CD4-positive, CD25-positive, alpha-beta regulatory T cell (primary cell): ENCODE results near the gene ZNF397. TPM values are rescaled to one million over a fixed set of nuclear protein-coding genes. Genes with fewer than 3 reads are reported as not detected.

Experiments used
- ATAC-seq, 2 donors: fragments of 150-1000 bp; cut with Tn5 transposase; one replicate each; pipeline ENCODE4 v1.10.0; 2021; ENCODE audit warnings: low read depth in 2 of 2, moderate number of reproducible peaks in 2 of 2, moderate library complexity in 1 of 2
- DNase-seq, 3 donors: peaks; one replicate each; pipeline versions ENCODE4 v3.0.0 to v3.0.0-alpha.2; 2012 to 2022; ENCODE audit warnings: mixed read lengths in 1 of 3
- H3K27ac ChIP-seq: one replicate; pipeline ENCODE4 v1.7.0; 2013; ENCODE audit warnings: mild to moderate bottlenecking, low read length; ENCODE audit not compliant: insufficient read depth, poor library complexity, severe bottlenecking
- H3K27me3 ChIP-seq: one replicate; pipeline ENCODE4 v1.7.0; 2013; ENCODE audit warnings: low read length; ENCODE audit not compliant: control insufficient read depth, insufficient read depth
- H3K36me3 ChIP-seq: one replicate; pipeline ENCODE4 v1.7.0; 2013; ENCODE audit warnings: mild to moderate bottlenecking, low read length, moderate library complexity; ENCODE audit not compliant: control insufficient read depth, insufficient read depth
- H3K4me1 ChIP-seq: 2 replicates; pipeline ENCODE4 v1.7.0; 2013; ENCODE audit warnings: mild to moderate bottlenecking, low read length; ENCODE audit not compliant: insufficient read depth, control insufficient read depth, poor library complexity, severe bottlenecking
- H3K4me3 ChIP-seq: one replicate; pipeline ENCODE4 v1.7.0; 2013; ENCODE audit warnings: low read depth, mild to moderate bottlenecking, low read length, moderate library complexity
- H3K9me3 ChIP-seq, 2 experiments: 1 replicate in 1 of 2; 2 replicates in 1 of 2; pipeline ENCODE4 v1.7.0; 2013; ENCODE audit warnings: low read length in 2 of 2, mild to moderate bottlenecking in 1 of 2, moderate library complexity in 1 of 2; ENCODE audit not compliant: control insufficient read depth in 2 of 2
- H3K27ac Mint-ChIP-seq, 3 donors: one replicate each; pipeline ENCODE4 v1.8.0; 2020 to 2022; ENCODE audit warnings: mild to moderate bottlenecking in 3 of 3, mixed read lengths in 3 of 3, moderate library complexity in 2 of 3
- H3K27me3 Mint-ChIP-seq: one replicate; pipeline ENCODE4 v1.8.0; 2022; ENCODE audit warnings: mild to moderate bottlenecking, mixed read lengths
- H3K36me3 Mint-ChIP-seq: one replicate; pipeline ENCODE4 v1.8.0; 2020; ENCODE audit warnings: mixed read lengths
- H3K4me1 Mint-ChIP-seq, 4 donors: one replicate each; pipeline ENCODE4 v1.8.0; 2020 to 2022; ENCODE audit warnings: mixed read lengths in 4 of 4, mild to moderate bottlenecking in 1 of 4
- H3K4me3 Mint-ChIP-seq, 4 donors: one replicate each; pipeline ENCODE4 v1.8.0; 2020 to 2022; ENCODE audit warnings: mild to moderate bottlenecking in 4 of 4, mixed read lengths in 4 of 4, moderate library complexity in 3 of 4
- H3K9me3 Mint-ChIP-seq, 7 donors: one replicate each; pipeline ENCODE4 v1.8.0; 2020 to 2022; ENCODE audit warnings: mixed read lengths in 7 of 7, mild to moderate bottlenecking in 3 of 7, moderate library complexity in 2 of 7
- polyA plus RNA-seq, 4 donors: library from polyadenylated mRNA; unstranded; fragments of 300-500 nt; fragmentation: Illumina TruSeq; gene quantifications; one replicate each; pipeline ENCODE4 v1.2.3, GENCODE V29; 2021
- total RNA-seq: library from RNA; stranded (reverse); gene quantifications from one replicate; pipeline ENCODE4 v1.2.3, GENCODE V29; 2022

ZNF397 gene
- total and polyA plus RNA-seq, 5 donors from 2014 or later: 6.2 to 12.9 (median 7.0) TPM

DNA sequence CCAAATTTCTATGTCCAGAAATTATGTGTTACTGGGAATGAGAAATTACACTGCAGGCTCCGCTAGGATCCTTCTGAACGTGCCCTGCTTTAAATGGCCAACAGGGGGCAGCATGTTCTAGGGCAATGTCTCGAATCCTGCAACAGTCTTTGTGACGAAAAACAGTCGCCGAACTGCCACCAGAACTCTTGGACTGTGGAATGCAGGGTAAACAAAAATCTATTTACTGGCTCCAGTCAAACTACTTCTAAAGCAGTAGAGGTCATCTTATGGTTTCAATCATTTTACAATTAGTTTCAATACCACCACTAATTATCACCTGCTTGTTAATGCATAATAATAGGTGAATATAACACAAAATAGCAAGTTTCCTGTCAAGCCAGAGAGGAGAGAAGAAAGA, 9.8 kb upstream of the ZNF397 start:
- no peaks in the 10 kb centered on the region for H3K9me3 Mint-ChIP-seq
- DNase-seq: peak; percentile 65 to 78 (median 74)
- peaks cover 5% of the 10 kb centered on the region for H3K4me1 ChIP-seq
- H3K27ac ChIP-seq: no peak overlapping the region
- H3K4me1 Mint-ChIP-seq: peaks cover 0 to 5% (median 3%) of the 10 kb centered on the region in 4 donors
- peaks cover 13% of the 10 kb centered on the region for H3K27me3 Mint-ChIP-seq
- peaks cover 2% of the 10 kb centered on the region for H3K27me3 ChIP-seq
- H3K4me3 ChIP-seq: peak overlapping the region; percentile 63
- no peaks in the 10 kb centered on the region for H3K36me3 ChIP-seq
- H3K4me3 Mint-ChIP-seq: peak overlapping the region in 2 of 4 donors; percentile 11 to 18
- H3K9me3 ChIP-seq: no peaks in the 10 kb centered on the region
- peak; percentile 82 to 86 for ATAC-seq
- H3K27ac Mint-ChIP-seq: no peak overlapping the region
- no peaks in the 10 kb centered on the region for H3K36me3 Mint-ChIP-seq

DNA sequence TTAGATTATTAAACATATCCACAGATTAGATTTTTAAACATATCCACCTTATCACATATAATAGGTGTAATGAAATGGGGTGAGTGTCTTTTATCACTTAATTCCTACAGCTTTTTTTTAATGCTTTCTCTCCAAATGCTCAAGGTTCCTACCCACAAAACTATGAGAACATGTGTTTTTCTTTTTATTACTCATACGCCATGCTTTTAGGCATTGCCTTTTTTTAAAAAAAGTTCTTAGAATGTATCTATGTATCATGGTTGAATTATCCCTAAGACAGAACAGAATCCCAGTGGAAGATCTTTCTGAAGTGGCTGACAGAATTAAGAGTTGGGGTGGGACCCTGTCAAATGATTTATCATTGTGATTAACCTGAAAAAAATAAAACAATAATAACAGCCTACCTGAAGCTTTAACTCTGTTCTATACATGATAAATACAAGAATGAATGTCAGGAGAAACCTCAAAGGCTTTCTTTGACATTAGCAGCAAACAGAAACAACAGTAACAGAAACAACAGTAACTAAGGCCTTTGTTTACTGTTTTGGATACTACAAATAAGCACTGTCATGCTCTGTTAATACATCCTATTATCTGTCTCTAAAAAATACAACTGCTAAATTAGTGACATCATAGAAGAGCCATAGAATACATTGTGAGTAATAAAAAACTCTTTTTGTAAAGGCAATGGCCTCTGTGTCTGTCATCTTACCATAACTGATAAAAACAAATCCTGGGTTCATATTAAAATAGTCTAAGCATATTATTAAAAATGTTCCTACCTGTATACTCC, 4.1 kb upstream of the ZNF397 start:
- DNase-seq: no peak
- Mint-ChIP-seq H3K27me3 (peaks cover 4% of the 10 kb centered on the region), H3K36me3 (no peaks in the 10 kb centered on the region), H3K9me3 (no peaks in the 10 kb centered on the region), H3K4me3 (no peak overlapping the region), H3K27ac (no peak overlapping the region), H3K4me1 (peaks cover 0 to 11% (median 3%) of the 10 kb centered on the region in 4 donors)
- H3K27ac ChIP-seq: no peak overlapping the region
- H3K36me3 ChIP-seq: no peaks in the 10 kb centered on the region
- H3K9me3 ChIP-seq: no peaks in the 10 kb centered on the region
- H3K27me3 ChIP-seq: peaks cover 2% of the 10 kb centered on the region
- H3K4me1 ChIP-seq: peaks cover 13% of the 10 kb centered on the region
- ATAC-seq: no peak
- no peak overlapping the region for H3K4me3 ChIP-seq

DNA sequence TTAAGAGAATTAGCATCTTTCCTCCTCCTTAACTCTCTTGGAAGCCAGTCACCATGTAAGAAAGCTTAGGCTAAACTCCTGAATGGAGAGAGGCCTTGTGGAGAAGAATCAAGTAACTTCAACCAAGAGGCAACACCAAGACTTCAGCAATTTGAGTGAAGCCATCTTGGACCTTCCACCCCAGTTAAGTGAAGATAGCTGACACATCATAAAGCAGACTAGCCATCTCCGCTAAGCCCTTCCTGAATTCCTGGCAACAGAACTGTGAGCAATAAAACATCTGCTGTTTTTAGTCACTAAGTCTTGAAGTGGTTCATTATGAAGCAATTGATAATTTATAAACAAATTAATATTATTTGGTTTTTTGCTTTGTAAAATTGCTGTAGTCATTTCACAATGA, 1.5 kb upstream of the ZNF397 start:
- no peak for DNase-seq
- Histone ChIP-seq H3K27ac (no peak overlapping the region), H3K9me3 (no peaks in the 10 kb centered on the region), H3K36me3 (peaks cover 18% of the 10 kb centered on the region), H3K4me3 (no peak overlapping the region), H3K4me1 (peaks cover 13% of the 10 kb centered on the region), H3K27me3 (no peaks in the 10 kb centered on the region)
- Mint-ChIP-seq H3K27ac (no peak overlapping the region), H3K4me3 (peak overlapping the region in 3 of 4 donors; percentile 56 to 78 (median 75)), H3K36me3 (peaks cover 19% of the 10 kb centered on the region), H3K27me3 (peaks cover 4% of the 10 kb centered on the region), H3K9me3 (peaks cover 0 to 6% (median 2%) of the 10 kb centered on the region in 7 donors), H3K4me1 (peaks cover 0 to 26% (median 15%) of the 10 kb centered on the region in 4 donors)
- ATAC-seq: no peak

DNA sequence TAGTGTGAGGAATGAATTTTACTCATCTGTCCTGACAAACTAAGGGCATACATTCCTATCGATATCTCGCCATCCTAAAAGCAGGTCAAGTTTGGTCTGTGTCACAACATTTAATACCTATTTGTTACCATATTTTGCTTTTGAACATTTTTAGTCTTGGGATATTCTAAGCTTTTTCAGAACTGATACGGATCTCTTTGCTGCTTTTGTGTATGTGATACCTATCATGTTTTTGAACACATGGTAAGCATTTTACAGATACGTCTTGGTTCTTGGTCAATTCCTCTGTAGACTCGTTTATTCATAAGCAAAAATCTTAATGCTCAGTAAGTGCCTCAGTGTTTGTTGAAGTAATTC, 592 bp downstream of the ZNF397 start:
- peak in 1 of 3 donors; percentile 46 for DNase-seq

DNA sequence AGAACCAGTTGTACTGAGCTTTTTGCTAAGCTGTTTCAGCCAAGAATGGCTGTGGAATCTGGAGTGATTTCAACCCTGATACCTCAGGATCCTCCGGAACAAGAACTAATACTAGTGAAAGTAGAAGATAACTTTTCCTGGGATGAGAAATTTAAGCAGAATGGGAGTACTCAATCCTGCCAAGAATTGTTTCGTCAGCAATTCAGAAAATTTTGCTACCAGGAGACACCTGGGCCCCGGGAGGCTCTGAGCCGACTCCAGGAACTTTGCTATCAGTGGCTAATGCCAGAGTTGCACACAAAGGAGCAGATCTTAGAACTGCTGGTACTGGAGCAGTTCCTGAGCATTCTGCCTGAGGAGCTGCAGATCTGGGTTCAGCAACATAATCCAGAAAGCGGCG, 1.6 kb downstream of the ZNF397 start:
- H3K9me3 ChIP-seq: peaks cover 12 to 23% of the 10 kb centered on the region in 2 experiments
- Mint-ChIP-seq H3K9me3 (peaks cover 0 to 23% (median 7%) of the 10 kb centered on the region in 7 donors), H3K4me1 (peaks cover 0 to 35% (median 21%) of the 10 kb centered on the region in 4 donors), H3K27ac (peak overlapping the region; percentile 51 to 99 (median 52)), H3K36me3 (peaks cover 50% of the 10 kb centered on the region), H3K4me3 (peak overlapping the region in 2 of 4 donors; percentile 13 to 99), H3K27me3 (no peaks in the 10 kb centered on the region)
- no peaks in the 10 kb centered on the region for H3K27me3 ChIP-seq
- no peak overlapping the region for H3K27ac ChIP-seq
- ATAC-seq (no peak), DNase-seq (no peak)
- peaks cover 13% of the 10 kb centered on the region for H3K4me1 ChIP-seq
- peaks cover 49% of the 10 kb centered on the region for H3K36me3 ChIP-seq
- H3K4me3 ChIP-seq: peak overlapping the region; percentile 87

More for the DNA sequence above, 592 bp downstream of the ZNF397 start:
- Mint-ChIP-seq H3K27ac (peak overlapping the region; percentile 97 to 99 (median 98)), H3K9me3 (peaks cover 0 to 20% (median 3%) of the 10 kb centered on the region in 7 donors), H3K36me3 (peaks cover 40% of the 10 kb centered on the region), H3K4me3 (peak overlapping the region; percentile 97 to 99 (median 98)), H3K27me3 (no peaks in the 10 kb centered on the region), H3K4me1 (peaks cover 0 to 30% (median 16%) of the 10 kb centered on the region in 4 donors)
- no peak for ATAC-seq
- Histone ChIP-seq H3K27ac (peak overlapping the region; percentile 95), H3K4me3 (peak overlapping the region; percentile 87), H3K27me3 (no peaks in the 10 kb centered on the region), H3K9me3 (peaks cover 12 to 17% of the 10 kb centered on the region in 2 experiments), H3K4me1 (peaks cover 13% of the 10 kb centered on the region), H3K36me3 (peaks cover 39% of the 10 kb centered on the region)

DNA sequence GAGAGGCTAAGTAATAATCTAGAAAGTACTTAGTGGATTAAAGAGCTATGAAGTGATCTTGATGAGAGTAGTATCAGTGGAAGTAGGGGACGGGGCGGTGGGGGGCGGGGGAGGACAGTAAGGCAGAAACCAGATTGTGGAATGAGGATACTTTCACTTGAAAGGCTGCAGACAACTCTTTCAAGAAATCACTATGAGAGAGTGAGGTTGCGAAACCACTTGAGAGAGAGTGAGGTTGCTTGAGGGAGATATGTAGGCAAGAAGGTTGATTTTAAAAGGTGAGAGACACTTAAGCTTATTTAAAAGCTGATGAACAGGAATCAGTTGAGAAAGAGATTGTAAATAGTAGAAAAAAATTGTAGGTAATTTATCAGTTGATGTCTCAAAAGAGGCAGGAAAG, 3.8 kb downstream of the ZNF397 start:
- peaks cover 12 to 23% of the 10 kb centered on the region in 2 experiments for H3K9me3 ChIP-seq
- H3K27ac Mint-ChIP-seq: peak overlapping the region in 2 of 3 donors; percentile 22 to 26
- H3K4me1 Mint-ChIP-seq: peaks cover 0 to 35% (median 23%) of the 10 kb centered on the region in 4 donors
- H3K4me1 ChIP-seq: peaks cover 13% of the 10 kb centered on the region
- peaks cover 0 to 23% (median 8%) of the 10 kb centered on the region in 7 donors for H3K9me3 Mint-ChIP-seq
- H3K36me3 ChIP-seq: peaks cover 53% of the 10 kb centered on the region
- H3K4me3 ChIP-seq: no peak overlapping the region
- peak overlapping the region in 1 of 4 donors; percentile 13 for H3K4me3 Mint-ChIP-seq
- ATAC-seq (no peak), DNase-seq (no peak)
- peaks cover 59% of the 10 kb centered on the region for H3K36me3 Mint-ChIP-seq
- H3K27ac ChIP-seq: no peak overlapping the region
- no peaks in the 10 kb centered on the region for H3K27me3 ChIP-seq
- no peaks in the 10 kb centered on the region for H3K27me3 Mint-ChIP-seq

DNA sequence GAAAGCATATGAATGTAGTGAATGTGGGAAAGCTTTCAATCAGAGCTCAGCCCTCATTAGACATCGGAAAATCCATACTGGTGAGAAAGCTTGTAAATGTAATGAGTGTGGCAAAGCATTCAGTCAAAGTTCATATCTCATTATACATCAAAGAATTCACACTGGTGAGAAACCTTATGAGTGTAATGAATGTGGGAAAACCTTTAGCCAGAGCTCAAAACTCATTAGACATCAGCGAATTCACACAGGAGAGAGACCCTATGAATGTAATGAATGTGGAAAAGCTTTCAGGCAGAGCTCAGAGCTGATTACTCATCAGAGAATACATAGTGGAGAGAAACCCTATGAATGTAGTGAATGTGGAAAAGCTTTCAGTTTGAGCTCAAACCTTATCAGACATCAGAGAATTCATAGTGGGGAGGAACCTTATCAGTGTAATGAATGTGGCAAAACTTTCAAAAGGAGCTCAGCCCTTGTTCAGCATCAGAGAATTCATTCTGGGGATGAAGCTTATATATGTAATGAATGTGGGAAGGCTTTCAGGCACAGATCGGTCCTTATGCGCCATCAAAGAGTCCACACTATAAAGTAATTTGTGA, 5.0 kb downstream of the ZNF397 start:
- H3K4me3 Mint-ChIP-seq: no peak overlapping the region
- peaks cover 0 to 23% (median 8%) of the 10 kb centered on the region in 7 donors for H3K9me3 Mint-ChIP-seq
- DNase-seq (no peak), ATAC-seq (no peak)
- H3K4me1 ChIP-seq: peaks cover 6% of the 10 kb centered on the region
- H3K9me3 ChIP-seq: peaks cover 12 to 23% of the 10 kb centered on the region in 2 experiments
- H3K27me3 Mint-ChIP-seq: no peaks in the 10 kb centered on the region
- H3K36me3 ChIP-seq: peaks cover 62% of the 10 kb centered on the region
- H3K27ac ChIP-seq: no peak overlapping the region
- H3K36me3 Mint-ChIP-seq: peaks cover 71% of the 10 kb centered on the region
- H3K27me3 ChIP-seq: no peaks in the 10 kb centered on the region
- H3K4me1 Mint-ChIP-seq: peaks cover 3 to 32% (median 21%) of the 10 kb centered on the region in 4 donors
- no peak overlapping the region for H3K27ac Mint-ChIP-seq
- no peak overlapping the region for H3K4me3 ChIP-seq
